B cell (primary cell): ENCODE data around the gene TMEM185B. TPM values are rescaled to one million over a fixed set of nuclear protein-coding genes. Genes with fewer than 3 reads are reported as not detected.

Experiments
- ATAC-seq: fragments of 200-7000 bp; cut with Tn5 transposase; one replicate; pipeline ENCODE4 v1.10.0; 2021; ENCODE audit warnings: low read depth, mild to moderate bottlenecking, moderate number of reproducible peaks, moderate library complexity
- CTCF ChIA-PET: fragments of 350-600 bp; sonication (Branson Sonifier 250); formaldehyde crosslinking; loops from one replicate; lab custom pipeline; 2021; ENCODE audit warnings: antibody characterized with exemption, inconsistent platforms; lab: Charles Lee
- POLR2A ChIA-PET: fragments of 350-600 bp; sonication (Branson Sonifier 250); formaldehyde crosslinking; loops from one replicate; lab custom pipeline; 2021; ENCODE audit warnings: antibody characterized with exemption; lab: Charles Lee
- DNase-seq: peaks from one replicate; pipeline ENCODE4 v3.0.0; 2013
- H2AFZ ChIP-seq: 2 replicates; pipeline ENCODE4 v1.6.1; 2012; ENCODE audit warnings: mild to moderate bottlenecking, low read depth, low read length; ENCODE audit not compliant: insufficient read depth, poor library complexity, severe bottlenecking
- H3K27ac ChIP-seq, 2 donors: 1 replicate in 1 of 2; 2 replicates in 1 of 2; pipeline ENCODE4 v1.5.1; 2012 to 2013; ENCODE audit warnings: low read length in 2 of 2, mild to moderate bottlenecking in 2 of 2, moderate library complexity in 1 of 2
- H3K27me3 ChIP-seq, 4 experiments: fragments of 200-600 bp in 1 of 4; sonication (generic) in 1 of 4; replicated peaks in 1 of 4; 1 replicate in 2 of 4; 2 replicates in 2 of 4; pipeline versions ENCODE4 v1.6.1 to v1.7.0; 2013 to 2016; ENCODE audit warnings: low read length in 3 of 4, mild to moderate bottlenecking in 2 of 4, mixed read lengths in 1 of 4, moderate library complexity in 1 of 4; ENCODE audit not compliant: insufficient read depth in 4 of 4, control insufficient read depth in 3 of 4; ENCODE audit errors: control extremely low read depth in 1 of 4
- H3K36me3 ChIP-seq, 2 experiments: replicated peaks in 1 of 2; 1 replicate in 1 of 2; 2 replicates in 1 of 2; pipeline versions ENCODE4 v1.6.1 to v1.7.1; 2013; ENCODE audit warnings: low read length in 1 of 2; ENCODE audit not compliant: insufficient read depth in 2 of 2, control insufficient read depth in 1 of 2; ENCODE audit errors: control extremely low read depth in 1 of 2, extremely low read depth in 1 of 2
- H3K4me1 ChIP-seq, 2 donors: fragments of 200-600 bp in 1 of 2; sonication (generic) in 1 of 2; 1 replicate in 1 of 2; 2 replicates in 1 of 2; pipeline versions ENCODE4 v1.5.1 to v1.6.1; 2013 to 2017; ENCODE audit warnings: low read length in 2 of 2; ENCODE audit not compliant: control insufficient read depth in 2 of 2, insufficient read depth in 2 of 2
- H3K4me2 ChIP-seq: replicated peaks from 2 replicates; pipeline ENCODE3; 2012; ENCODE audit warnings: mild to moderate bottlenecking, low read depth, low read length; ENCODE audit not compliant: poor library complexity, severe bottlenecking
- H3K4me3 ChIP-seq, 5 experiments: fragments of 200-600 bp in 1 of 5; sonication (generic) in 1 of 5; 1 replicate in 3 of 5; 2 replicates in 2 of 5; pipeline versions ENCODE4 v1.5.1 to v1.7.0; 2011 to 2016; ENCODE audit warnings: low read length in 4 of 5, mild to moderate bottlenecking in 4 of 5, low read depth in 2 of 5, control low read depth in 1 of 5, moderate library complexity in 1 of 5; ENCODE audit not compliant: insufficient read depth in 1 of 5; ENCODE audit errors: control extremely low read depth in 1 of 5, extremely low read depth in 1 of 5
- H3K79me2 ChIP-seq: fragments of 200-600 bp; sonication (generic); one replicate; pipeline ENCODE4 v1.6.0; 2016; ENCODE audit warnings: low read length; ENCODE audit not compliant: control insufficient read depth, insufficient read depth
- H3K9ac ChIP-seq: fragments of 200-600 bp; sonication (generic); 2 replicates; pipeline ENCODE4 v1.6.1; 2017; ENCODE audit warnings: mild to moderate bottlenecking, low read length, moderate library complexity
- H3K9me3 ChIP-seq, 3 donors: one replicate each; pipeline versions ENCODE4 v1.6.1 to v1.7.1; 2013; ENCODE audit warnings: low read length in 2 of 3; ENCODE audit not compliant: control insufficient read depth in 2 of 3, insufficient read depth in 1 of 3; ENCODE audit errors: control extremely low read depth in 1 of 3
- H4K20me1 ChIP-seq: 2 replicates; pipeline ENCODE4 v1.6.0; 2012; ENCODE audit warnings: mild to moderate bottlenecking, low read length; ENCODE audit not compliant: insufficient read depth, control insufficient read depth, poor library complexity, severe bottlenecking
- H3K27ac Mint-ChIP-seq: one replicate; pipeline ENCODE4 v1.8.0; 2021; ENCODE audit warnings: mixed read lengths
- H3K27me3 Mint-ChIP-seq: one replicate; pipeline ENCODE4 v1.8.0; 2021; ENCODE audit warnings: mixed read lengths
- H3K4me1 Mint-ChIP-seq: one replicate; pipeline ENCODE4 v1.8.0; 2021; ENCODE audit warnings: mixed read lengths
- H3K4me3 Mint-ChIP-seq: one replicate; pipeline ENCODE4 v1.8.0; 2021; ENCODE audit warnings: mixed read lengths
- H3K9me3 Mint-ChIP-seq: one replicate; pipeline ENCODE4 v1.8.0; 2022; ENCODE audit warnings: mixed read lengths; ENCODE audit not compliant: insufficient read depth
- EZH2 ChIP-seq: IDR thresholded peaks from 2 replicates; pipeline ENCODE4 v1.6.1; 2012; ENCODE audit warnings: borderline replicate concordance, low read depth, mild to moderate bottlenecking, moderate library complexity, low read length; ENCODE audit not compliant: insufficient read depth, poor library complexity, severe bottlenecking
- WGBS: methylation state at CpG from one replicate; pipeline ENCODE4 v1.1.5; 2013; ENCODE audit warnings: missing lambda C conversion rate; ENCODE audit not compliant: insufficient coverage; 5-methylcytosine and 5-hydroxymethylcytosine counted together
- intact Hi-C: fragments of 100-400 bp; cut with micrococcal nuclease; formaldehyde crosslinking; loops from one replicate; pipeline ENCODE4 v1.10.0; 2022
- polyA plus RNA-seq: library from polyadenylated mRNA; depleted of rRNA; stranded (reverse); fragments of >200 nt; gene quantifications from 2 replicates; pipeline ENCODE4 v1.2.3, GENCODE V29; 2012
- total RNA-seq, 2 donors: library from RNA; stranded (reverse); fragments of 120-200 nt in 1 of 2; gene quantifications; 1 replicate in 1 of 2; 2 replicates in 1 of 2; pipeline versions ENCODE4 v1.2.3 to v1.2.4, GENCODE V29; 2013 to 2022
- TF ChIP-seq, protein P1 (sequence below): fragments of 200-600 bp; IDR thresholded peaks from one replicate; pipeline ENCODE4 v1.8.0; 2022; ENCODE audit warnings: antibody characterized with exemption, mild to moderate bottlenecking

The TMEM185B gene
- total and polyA plus RNA-seq, 2 donors (not counting 1 experiment from before 2014, with no cell fraction given): 29.6 to 36.4 TPM

DNA sequence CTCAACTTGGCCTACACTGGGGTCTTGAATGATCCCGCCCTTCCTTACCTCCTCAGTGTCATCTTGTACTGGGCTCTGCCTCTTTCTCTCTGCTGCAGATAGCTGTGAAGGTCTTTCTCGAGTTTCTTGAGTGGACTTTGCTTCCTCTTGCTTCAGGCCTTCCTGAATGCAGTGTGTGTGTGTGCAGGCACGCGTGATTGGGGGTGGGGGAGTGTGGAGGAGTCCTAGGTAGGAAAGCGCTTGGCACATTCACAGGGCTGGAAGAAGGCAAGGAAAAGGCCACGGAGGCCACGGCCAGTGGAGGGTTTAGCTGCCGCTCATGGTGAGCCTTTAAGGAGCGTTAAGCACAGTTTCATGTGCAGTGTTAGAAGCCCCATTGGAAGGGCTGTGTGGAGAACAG is 35.0 kb upstream of the TMEM185B start:
- Mint-ChIP-seq H3K27ac (no peak overlapping the region), H3K4me1 (peaks cover 52% of the 10 kb centered on the region), H3K4me3 (no peak overlapping the region), H3K27me3 (no peaks in the 10 kb centered on the region), H3K9me3 (peaks cover 4% of the 10 kb centered on the region)
- Histone ChIP-seq H3K4me2 (no peak overlapping the region), H3K4me1 (peaks cover 51 to 68% of the 10 kb centered on the region in 2 donors), H3K9ac (no peak overlapping the region), H3K27me3 (no peaks in the 10 kb centered on the region), H4K20me1 (peaks cover 43% of the 10 kb centered on the region), H3K27ac (no peak overlapping the region), H2AFZ (no peak overlapping the region), H3K9me3 (peaks cover 0 to 16% (median 7%) of the 10 kb centered on the region in 3 donors), H3K79me2 (peaks cover 89% of the 10 kb centered on the region), H3K36me3 (peaks cover 0 to 3% of the 10 kb centered on the region in 2 experiments), H3K4me3 (peak overlapping the region in 1 of 5 experiments; percentile 9)
- ChIA-PET CTCF (interaction anchor here (1.0 kb wide), 1 partner anchor 83 kb away, joined by 3 read pairs; no protein-coding TSS in a partner anchor), POLR2A (no interaction called here)
- ATAC-seq (no peak), DNase-seq (no peak)
- intact Hi-C loops: no loop called here
- 77% methylated on average over 9 of the region's 9 CpGs for WGBS
- TF ChIP-seq EZH2: no peak
- TF ChIP-seq, protein P1, sequence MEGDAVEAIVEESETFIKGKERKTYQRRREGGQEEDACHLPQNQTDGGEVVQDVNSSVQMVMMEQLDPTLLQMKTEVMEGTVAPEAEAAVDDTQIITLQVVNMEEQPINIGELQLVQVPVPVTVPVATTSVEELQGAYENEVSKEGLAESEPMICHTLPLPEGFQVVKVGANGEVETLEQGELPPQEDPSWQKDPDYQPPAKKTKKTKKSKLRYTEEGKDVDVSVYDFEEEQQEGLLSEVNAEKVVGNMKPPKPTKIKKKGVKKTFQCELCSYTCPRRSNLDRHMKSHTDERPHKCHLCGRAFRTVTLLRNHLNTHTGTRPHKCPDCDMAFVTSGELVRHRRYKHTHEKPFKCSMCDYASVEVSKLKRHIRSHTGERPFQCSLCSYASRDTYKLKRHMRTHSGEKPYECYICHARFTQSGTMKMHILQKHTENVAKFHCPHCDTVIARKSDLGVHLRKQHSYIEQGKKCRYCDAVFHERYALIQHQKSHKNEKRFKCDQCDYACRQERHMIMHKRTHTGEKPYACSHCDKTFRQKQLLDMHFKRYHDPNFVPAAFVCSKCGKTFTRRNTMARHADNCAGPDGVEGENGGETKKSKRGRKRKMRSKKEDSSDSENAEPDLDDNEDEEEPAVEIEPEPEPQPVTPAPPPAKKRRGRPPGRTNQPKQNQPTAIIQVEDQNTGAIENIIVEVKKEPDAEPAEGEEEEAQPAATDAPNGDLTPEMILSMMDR: no peak

DNA sequence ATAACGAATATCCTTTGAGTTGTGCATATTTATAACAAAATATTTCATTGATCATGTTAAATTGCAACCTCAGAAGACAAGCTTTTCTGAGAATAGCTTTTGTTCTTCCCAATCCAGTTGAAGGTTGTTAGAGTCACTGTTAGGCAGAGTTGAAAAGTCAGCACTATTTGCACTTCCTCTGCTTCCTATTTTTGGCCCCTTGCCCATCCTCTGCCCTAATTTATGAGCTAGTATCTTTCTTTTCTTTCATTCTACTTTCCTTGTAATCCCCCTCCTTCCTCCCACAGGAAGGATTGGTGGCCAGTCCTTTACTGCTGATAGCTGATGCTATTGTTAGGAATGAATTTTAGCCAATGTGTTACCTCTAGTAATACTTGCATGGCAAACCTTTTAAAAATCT is 34.3 kb upstream of the TMEM185B start:
- WGBS: no CpG with 5 or more reads among the region's 1 CpG
- peaks cover 0 to 16% (median 7%) of the 10 kb centered on the region in 3 donors for H3K9me3 ChIP-seq
- H3K27me3 Mint-ChIP-seq: no peaks in the 10 kb centered on the region
- H2AFZ ChIP-seq: no peak overlapping the region
- CTCF ChIA-PET: interaction anchor here (1.3 to 1.6 kb wide), 2 partner anchors 55 to 81 kb away, joined by 5 to 14 read pairs; no protein-coding TSS in a partner anchor
- H3K9me3 Mint-ChIP-seq: peaks cover 4% of the 10 kb centered on the region
- intact Hi-C loops: no loop called here
- no peaks in the 10 kb centered on the region for H3K27me3 ChIP-seq
- DNase-seq (no peak), ATAC-seq (no peak)
- no peak overlapping the region for H3K9ac ChIP-seq
- H3K4me3 Mint-ChIP-seq: no peak overlapping the region
- H3K4me2 ChIP-seq: no peak overlapping the region
- H3K36me3 ChIP-seq: peaks cover 0 to 3% of the 10 kb centered on the region in 2 experiments
- H3K79me2 ChIP-seq: peaks cover 85% of the 10 kb centered on the region
- H3K27ac Mint-ChIP-seq: no peak overlapping the region
- H3K27ac ChIP-seq: no peak overlapping the region
- H4K20me1 ChIP-seq: peaks cover 40% of the 10 kb centered on the region
- peak overlapping the region in 1 of 5 experiments; percentile 9 for H3K4me3 ChIP-seq
- H3K4me1 ChIP-seq: peaks cover 51 to 67% of the 10 kb centered on the region in 2 donors
- TF ChIP-seq EZH2: no peak
- TF ChIP-seq, protein P1: no peak
- H3K4me1 Mint-ChIP-seq: peaks cover 53% of the 10 kb centered on the region
- POLR2A ChIA-PET: no interaction called here
